A673 (cell line): Measurements from ENCODE around the gene BRSK1.

ENCODE experiments used
- CTCF ChIP-seq: fragments of 300-800, 200-600 bp; sonication (generic); conservative IDR thresholded peaks from 2 replicates; pipeline ENCODE4 v1.5.1; 2017; ENCODE audit warnings: low read depth, mild to moderate bottlenecking, antibody characterized with exemption, low read length, moderate library complexity, mixed read lengths
- EZH2 ChIP-seq: fragments of 200-600 bp; sonication (generic); IDR thresholded peaks from 2 replicates; pipeline ENCODE4 v1.6.1; 2017; ENCODE audit warnings: borderline replicate concordance, low read depth, mild to moderate bottlenecking, mixed read lengths, antibody characterized with exemption, low read length; ENCODE audit not compliant: poor library complexity, severe bottlenecking

- TF ChIP-seq CTCF: no peak
- TF ChIP-seq EZH2: no peak
Observed at GRCh38 chr19:55304980-55305379, 21.2 kb downstream of the BRSK1 start.
